ENCODE measurements around the gene ZNF740.
"Not testable (repeated sequence)": the region's sequence is repeated elsewhere in the genome, so short reads cannot be mapped to it uniquely, and the experiment has no call there.

ZNF740 gene

GRCh38 chr12:53180220-53180930, at the start of gene ZNF740, which contains the start of gene CSAD:
Gene ZNF740 (plus strand): TSS chr12:53180722. CDS start chr12:53181984, 1,262 bp downstream.
Gene CSAD (minus strand): TSS chr12:53180925. CDS start chr12:53173470, 7,455 bp downstream.
- DNase-seq = peak; percentile 98 to 99

GRCh38 chr12:53131844-53132243, 48.7 kb upstream of the ZNF740 start:
- no peak for DNase-seq

- DNase-seq = no peak
Observed at GRCh38 chr12:53133722-53134121, 46.8 kb upstream of the ZNF740 start.

- no peak for DNase-seq
Observed at GRCh38 chr12:53143355-53143754, 37.2 kb upstream of the ZNF740 start.

DNA sequence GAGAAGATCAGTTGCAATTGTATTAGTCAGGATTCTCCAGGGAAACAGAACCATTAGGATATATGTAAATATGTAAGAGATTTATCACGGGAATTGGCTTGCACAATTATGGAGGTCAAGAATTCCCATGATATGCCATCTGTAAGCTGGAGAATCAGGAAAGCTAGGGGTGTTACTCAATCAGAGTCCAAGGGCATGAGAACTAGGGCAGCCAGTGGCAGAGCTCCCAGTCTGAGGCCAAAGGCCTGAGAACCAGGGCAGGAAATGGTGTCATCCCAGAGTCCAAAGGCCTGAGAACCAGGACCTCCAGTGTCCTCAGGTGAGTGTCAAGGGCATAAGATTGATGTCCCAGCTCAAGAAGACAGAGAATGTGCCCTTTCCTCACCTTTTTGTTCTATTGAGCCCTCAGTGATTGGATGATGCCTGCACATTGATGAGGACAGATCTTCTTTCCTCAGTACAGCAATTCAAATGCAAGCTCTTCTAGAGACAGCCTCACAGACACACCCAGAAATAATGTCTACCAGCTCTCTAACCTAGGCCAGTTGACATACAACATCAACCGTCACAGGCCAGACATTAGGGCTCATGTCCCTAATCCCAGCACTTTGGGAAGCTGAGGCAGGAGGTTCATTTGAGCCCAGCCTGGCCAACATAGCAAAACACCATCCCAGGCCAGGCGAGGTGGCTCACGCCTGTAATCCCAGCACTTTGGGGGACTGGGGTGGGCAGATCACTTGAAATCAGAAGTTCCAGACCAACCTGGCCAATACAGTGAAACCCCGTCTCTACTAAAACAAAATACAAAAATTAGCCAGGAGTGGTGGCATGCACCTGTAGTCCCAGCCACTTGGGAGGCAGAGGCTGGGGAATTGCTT, 34.9 kb upstream of the ZNF740 start:
- no peak for DNase-seq

GRCh38 chr12:53147181-53147580, 33.3 kb upstream of the ZNF740 start:
- no peak for DNase-seq

DNA sequence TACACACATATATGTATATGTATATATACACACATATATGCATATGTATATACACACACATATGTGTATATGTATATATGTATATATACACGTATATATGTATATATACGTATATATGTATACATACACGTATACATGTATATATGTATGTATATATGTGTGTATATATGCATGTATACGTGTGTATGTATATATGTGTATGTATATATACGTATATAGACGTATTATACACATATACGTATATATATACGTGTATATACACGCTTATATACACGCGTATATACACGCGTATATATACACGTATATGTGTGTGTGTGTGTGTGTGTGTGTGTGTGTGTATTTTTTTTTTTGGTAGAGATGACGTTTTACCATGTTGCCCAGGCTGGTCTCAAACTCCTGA, 32.9 kb upstream of the ZNF740 start:
- DNase-seq = no peak

GRCh38 chr12:53151039-53151438, 29.5 kb upstream of the ZNF740 start:
- DNase-seq = no peak

DNA sequence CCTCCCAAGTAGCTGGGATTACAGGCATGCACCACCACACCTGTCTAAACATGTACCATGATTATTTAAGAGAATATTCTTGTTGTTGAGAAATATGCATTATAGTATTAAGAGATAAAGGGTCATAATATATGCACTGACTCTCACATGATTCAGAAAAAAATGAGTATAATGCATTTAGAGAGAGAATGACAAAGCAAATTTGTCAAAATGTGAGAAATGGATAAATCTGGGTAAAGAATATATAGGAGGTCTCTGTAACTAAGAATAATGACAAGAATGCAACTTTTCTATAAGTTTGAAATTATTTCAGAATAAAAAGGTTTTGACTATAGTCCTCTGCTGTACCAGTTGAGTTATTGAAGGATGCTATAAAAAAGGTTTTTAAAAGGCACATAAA, 28.1 kb upstream of the ZNF740 start:
- no peak for DNase-seq

DNA sequence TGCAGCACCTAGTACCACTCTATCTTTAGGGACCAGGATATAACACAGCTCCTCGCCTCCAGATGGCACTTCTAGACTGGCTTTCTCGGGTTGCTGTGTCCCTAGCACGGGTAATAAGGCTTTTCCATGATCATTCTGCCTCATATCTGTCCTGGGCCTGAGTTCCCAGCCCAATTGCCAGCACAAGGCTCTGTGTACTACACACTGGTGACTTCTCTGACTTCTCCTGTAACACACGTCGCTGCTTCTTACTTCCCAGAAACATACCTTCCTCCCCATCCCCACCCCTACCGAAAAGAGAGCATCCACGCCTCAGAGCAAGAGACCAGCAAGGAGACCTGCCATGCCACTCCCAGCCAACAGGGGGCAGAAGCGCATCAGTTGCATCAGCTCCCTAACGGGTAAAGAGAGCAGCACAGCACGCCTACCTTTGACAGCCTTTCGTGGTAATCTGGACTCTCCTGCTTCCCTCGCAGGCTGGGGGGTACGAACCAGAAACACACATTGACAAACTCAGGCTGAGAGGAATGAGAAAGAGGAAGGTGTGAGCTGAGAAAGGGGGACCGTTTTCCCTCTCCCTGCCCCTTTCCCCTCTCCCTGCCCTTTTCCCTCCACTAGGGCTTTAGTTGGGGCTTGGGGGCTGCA, 21.2 kb upstream of the ZNF740 start:
- DNase-seq = peak; percentile 89 to 91

DNA sequence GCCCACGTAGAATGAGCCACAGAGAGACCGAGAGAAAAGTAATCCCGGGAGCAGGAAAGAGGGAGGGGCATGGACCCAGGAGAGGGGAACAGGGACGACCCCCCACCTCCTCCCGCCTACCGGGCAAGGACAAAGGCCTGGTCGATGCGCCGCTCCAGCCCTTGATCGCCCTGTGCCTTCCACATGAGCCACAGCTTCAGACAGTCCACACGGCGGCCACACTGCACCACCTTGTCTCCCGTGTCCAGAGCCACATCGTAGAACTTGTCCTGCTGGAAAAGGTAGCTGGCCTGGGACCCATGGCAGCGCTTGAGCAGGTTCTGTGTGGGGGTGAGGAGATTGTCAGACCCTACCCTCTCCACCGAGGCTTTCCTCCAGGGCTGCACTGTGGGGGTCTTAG, 20.5 kb upstream of the ZNF740 start:
- no peak for DNase-seq

GRCh38 chr12:53160673-53161072, 19.8 kb upstream of the ZNF740 start:
- DNase-seq = no peak

DNA sequence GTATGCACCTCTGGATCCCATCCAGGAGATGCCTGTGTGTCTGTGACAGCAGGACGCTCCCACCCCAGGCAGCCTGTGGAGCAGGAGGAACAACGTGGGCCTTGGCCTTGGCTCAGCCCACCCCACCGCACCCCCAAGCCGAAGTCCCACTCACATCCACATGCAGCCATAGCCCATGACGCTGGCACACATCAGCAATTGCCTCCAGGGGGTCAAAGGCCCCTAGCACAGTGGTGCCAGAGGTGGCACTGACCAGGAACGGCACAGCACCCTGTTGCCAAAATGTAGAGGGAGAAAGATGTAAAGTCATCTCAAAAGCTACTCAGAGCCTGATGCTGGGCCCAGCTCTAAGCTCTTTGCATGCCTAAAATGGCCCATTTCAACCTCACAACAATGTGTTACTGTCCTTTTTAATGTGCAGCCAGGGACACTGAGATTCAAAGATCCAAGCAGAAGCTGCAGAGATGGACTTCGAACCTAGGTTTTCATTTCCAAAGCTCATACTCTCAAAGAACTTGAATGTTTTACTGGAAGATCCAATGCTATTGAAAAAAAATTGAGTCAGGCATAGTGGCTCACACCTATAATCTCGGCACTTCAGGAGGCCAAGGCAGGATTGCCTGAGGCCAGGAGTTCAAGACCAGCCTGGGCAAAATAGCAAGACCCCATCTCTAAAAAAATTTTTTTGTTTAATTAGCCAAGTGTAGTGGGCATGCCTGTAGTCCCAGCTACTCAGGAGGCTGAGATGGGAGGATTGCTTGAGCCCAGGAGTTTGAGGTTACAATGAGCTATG, 19.2 kb upstream of the ZNF740 start:
- no peak for DNase-seq

DNA sequence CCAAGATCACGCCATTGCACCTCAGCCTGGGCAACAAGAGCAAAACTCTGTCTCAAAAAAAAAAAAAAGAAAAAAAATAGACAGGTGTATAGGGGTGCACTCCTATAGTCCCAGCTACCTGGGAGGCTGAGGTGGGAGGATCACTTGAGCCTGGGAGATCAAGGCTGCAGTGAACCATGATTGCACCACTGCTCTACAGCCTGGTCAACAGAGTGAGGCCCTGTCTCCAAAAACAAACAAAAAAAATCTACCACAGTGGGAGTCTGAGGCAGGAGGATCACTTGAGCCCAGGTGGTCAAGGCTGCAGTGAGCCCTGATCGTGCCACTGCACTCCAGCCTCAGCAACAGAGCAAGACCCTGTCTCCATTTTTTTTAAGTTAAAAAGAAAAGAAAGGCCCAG, 17.5 kb upstream of the ZNF740 start:
- not testable (repeated sequence) for DNase-seq

GRCh38 chr12:53166837-53167236, 13.7 kb upstream of the ZNF740 start:
- no peak for DNase-seq

DNA sequence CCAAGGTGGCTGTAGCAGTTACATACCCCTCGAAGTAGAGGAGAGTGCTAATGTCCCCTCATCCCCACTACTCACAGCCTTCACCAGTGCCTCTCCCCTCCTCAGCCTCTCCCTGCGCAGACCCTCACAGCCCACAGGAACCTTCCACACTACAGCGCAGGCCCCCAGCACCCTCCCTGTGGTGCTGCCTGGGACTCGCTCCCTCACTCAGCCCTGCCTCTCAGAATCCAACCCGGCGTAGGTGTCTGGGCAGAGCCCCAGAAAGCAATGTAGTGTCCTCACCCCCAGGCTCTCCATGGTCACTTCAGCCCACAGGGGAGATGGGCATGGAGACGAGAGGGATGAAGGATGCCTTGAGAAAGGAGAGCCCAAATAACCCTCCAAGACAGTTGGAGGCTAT, 10.9 kb upstream of the ZNF740 start:
- DNase-seq = no peak

GRCh38 chr12:53170215-53170614, 10.3 kb upstream of the ZNF740 start:
- no peak for DNase-seq

- DNase-seq = no peak
Observed at GRCh38 chr12:53170876-53171724, 9.4 kb upstream of the ZNF740 start.

DNA sequence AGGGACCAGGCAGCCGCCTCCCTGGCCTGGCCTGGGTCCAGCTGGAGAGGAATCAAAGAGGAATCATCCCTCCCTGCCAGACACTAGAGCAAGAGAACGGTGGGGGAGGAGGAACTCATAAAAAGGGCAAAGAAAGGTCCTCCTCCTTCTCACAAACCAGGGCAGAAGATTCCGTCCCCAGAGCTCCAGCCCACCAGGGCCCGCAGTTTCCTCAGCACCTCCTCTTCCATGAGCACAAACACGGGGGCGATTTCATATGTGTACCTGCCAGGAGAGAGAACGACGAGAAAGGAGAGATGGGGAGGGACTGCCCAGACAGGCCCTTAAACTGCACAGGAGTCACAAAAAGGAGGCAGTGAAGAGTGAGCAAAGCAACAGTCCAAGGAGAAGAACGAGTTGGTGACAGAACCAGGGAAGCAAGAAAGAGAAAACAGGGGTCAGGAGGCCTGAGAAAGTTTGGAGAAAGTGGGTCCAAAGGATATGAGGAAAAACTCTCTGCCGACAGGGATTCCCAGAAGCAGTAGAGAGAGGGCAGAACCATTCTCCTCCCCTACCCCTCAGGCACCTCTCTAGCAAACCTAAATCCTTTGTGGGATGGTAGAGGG, 8.7 kb upstream of the ZNF740 start:
- no peak for DNase-seq

DNA sequence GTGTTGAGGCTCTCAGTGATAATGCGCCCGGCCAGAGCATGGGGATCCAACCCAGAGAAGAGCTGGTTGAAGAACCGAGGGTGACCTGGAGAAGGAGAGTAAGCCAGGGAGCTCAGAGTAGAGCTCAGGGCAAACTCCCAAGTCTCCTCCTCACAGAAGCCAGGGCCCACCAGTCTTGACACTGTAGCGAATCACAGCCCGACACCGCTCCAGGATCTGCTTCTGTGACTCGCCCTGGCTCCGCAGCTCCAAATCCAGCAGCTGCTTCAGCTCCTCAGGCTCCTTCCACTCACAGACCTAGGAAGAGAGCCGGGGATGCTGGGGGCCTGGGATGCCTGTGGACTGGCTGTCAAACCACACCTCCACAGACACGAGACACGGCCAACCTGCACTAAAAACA, 8.2 kb upstream of the ZNF740 start:
- no peak for DNase-seq

DNA sequence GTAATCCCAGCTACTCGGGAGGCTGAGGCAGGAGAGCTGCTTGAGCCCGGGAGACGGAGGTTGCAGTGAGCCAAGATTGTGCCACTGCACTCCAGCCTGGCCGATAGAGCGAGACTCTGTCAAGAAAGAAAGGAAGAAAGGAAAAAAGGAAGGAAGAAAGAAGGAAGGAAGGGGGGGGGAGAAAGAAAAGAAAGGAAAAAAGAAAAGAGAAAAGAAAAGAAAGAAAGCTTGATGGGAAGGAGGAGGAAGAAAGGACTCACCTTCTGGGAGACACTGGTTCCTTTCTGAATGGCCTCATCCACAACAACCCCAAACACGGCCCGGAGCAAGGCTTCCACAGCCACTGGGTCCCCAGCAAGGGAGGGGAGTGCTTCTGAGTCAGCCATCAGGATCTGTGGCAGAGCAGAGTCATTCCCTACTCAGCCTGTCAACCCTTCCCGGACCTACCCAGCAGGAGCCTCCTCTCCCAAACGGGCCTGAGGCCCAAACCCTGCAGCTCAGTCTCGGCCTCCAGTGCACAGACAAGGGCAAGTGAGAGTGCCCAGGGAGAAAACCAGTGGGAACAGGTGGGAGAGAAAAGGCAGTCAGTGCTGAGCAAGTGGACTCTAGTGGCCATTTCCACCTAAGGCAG, 7.3 kb upstream of the ZNF740 start:
- DNase-seq = no peak
